GM19467 (cell line): ENCODE data around the gene MOCS1.
"Not testable (repeated sequence)": the region's sequence is repeated elsewhere in the genome, so short reads cannot be mapped to it uniquely, and the experiment has no call there.

ENCODE experiments used
- ATAC-seq: cut with Tn5 transposase; IDR thresholded peaks from one replicate; pipeline ENCODE4 v1.9.1; 2021; ENCODE audit warnings: mild to moderate bottlenecking, moderate library complexity; ENCODE audit not compliant: unreplicated experiment

The MOCS1 gene

DNA sequence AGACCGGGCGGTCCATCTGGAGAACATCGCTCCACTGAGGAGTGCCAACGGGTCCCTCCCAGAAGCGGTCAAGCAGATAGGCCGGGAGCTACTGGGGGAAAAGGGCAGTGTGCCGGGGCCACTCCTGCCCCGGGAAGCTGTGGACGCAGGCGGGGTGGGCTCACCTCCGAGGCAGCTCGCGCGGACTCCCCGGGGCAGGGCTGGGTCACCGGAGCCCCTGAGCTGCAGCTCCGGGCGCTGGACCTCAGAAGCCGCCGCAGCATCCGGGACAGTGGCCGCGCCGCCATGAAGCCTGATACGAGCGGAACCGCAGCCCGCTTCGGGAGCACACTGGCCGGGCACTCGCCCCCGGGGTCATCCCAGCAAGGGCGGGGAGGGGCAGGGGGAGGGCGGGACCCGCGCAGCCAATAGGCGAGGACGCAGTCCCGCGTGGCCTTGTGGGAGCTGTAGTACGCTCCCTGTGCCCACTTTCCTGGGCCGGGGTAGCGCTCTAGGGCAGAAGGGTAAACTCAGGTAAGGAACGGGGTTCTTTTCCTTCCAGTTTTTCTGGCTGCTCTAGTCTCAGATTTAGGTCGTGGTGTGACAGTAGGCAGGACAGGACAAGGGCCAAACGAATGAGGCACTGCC is at the start of gene MOCS1:
Gene MOCS1, minus strand, starts transcription at position 332 of the 627 bp plus-strand sequence. Its CDS starts 45 bp downstream, at position 287.
- no peak for ATAC-seq

DNA sequence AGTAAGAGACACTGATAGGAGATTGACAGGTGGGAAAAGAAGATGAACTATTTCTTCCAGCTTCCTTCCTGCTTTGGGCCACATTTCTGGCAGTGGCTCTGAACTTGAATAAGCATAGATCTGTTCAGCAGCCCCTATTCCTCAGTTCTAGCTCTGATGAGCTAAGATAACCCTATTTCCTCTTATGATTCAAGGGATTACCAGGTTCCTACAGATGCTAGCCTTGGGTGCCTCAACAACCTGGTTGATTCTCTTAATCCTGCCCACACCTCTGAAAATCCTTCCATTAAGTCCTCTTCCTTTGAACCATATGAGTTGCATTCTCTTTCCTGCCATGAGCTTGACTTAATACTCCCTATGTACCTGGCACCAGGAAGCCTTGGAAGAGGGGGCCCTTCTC is 49.8 kb upstream of the MOCS1 start:
- no peak for ATAC-seq

DNA sequence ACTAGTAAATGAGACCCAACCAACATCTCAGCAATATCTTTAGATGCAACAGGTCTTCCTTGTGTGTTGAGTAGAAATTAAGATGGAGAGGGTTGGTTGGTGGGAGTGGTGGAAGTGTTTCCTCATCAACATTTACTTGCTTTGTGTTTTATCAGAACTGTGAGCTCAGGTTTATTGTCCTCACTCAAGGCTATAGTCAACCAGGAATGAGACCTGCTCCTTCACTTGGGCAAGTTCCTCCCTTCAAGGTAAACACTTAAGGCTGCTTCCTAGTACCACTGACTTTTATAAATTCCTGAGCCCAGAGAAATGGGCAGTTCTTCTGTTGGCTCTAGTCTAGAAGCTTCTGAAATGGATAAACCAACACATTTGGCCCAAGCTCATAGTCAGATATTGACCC is 48.9 kb upstream of the MOCS1 start:
- ATAC-seq: no peak

DNA sequence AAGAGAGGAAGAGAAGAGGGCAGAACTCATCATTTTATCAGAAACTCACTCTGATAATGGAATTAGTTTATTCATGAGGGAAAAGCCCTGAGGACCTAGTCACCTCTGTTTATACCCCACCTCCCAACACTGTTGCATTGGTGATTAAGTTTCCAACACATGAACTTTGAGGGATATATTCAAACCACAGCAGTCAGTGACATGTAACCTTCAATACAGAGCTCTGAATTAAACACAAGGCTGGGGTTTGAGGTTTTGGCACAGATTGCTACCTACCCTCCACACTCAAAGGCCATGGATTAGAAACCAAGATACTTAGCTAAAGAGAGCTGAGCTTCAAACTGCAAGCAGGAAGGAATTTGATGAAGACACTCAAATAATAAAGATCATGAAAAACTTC is 48.5 kb upstream of the MOCS1 start:
- ATAC-seq: no peak

DNA sequence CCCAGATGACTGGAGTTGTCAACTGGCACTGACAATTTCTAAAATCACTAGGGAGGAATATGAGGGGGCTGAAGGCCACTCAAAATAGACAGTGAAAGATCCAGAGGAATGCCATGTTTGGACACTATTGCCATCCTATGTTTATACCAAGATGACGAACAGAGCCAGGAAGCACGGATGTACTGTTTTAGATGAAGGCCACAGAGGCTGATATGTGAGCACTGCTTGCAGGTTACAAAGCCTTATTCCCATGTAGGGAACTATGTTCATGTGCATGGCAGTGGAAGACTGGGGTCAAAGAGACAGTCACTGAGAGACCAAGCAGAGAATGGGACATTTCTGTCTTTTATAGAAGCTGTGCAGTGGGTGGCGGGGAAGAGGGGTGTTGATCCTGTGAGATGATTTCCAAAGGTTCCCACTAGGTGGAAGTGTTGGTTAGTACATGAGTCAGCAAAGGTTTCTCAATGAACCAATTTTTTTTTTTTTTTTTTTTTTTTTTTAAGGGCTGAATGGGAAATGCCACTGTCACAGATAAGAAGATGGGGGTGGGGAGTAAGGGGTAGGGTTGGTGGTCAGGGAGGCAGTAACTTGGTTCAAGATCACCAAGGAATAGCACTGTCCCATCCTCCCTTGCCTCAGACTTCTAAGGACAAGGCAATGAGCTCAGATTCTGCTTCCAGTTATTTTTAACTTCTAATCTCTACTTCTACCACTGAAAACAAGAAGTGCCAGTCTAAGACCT is 46.7 kb upstream of the MOCS1 start:
- no peak for ATAC-seq

DNA sequence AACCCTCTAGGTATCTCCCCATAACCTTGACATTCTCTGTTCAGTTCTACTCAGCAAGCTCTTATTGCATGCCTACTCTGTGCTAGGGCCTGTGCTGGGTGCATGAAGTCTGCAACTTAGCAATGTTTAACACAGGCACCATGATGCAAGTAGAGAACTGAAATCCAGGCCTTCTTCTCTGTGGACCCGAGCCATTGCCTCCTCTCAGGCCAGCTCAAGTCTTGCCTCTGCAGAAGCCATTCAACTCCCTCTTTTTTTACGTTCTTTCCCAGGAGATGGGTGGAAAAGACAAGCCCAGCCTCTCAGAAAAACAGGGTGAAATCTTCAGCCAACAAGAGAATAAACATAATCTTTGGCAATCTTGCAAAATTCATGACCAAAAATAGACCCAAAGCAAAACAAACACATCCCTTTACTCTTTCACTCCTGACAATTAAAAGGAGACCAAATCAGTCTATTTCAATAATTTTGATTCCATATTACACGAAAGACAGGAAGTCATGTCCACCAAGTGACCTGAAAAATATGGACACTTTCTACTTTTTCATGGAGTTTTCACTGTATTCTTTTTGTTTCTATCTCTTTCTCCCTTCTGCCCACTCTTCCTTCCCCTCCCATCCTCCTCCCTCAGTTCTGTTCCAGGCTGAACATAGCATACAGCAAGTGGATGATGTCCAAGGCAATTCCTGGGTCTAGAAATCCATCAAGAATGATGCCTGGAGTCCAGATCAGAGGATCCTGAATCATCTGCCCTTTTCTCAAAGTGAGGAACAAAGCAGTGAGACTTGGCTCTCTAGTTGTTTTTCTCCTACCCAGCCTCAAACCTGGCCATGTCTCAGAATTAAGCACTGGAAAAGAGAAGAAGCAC is 45.4 kb upstream of the MOCS1 start:
- ATAC-seq: no peak

DNA sequence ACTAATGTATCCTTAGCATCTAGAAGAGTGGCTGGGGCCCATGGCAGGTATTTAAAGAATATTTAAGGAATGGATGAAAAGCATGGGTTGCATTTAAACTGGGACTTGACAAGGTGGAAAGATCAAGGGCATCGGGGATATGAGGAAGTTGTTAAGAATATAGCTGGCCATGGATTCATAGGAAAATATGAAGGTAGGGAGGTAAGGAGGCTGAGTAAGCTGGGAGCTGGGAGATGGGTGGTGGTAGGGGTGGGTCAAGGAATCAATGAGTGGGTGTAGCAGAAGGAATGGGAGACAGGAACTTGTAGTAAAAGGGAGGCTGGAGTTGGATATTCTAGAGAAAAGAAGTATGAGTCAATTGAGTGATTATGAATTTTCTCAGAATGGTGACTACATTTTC is 44.0 kb upstream of the MOCS1 start:
- no peak for ATAC-seq

DNA sequence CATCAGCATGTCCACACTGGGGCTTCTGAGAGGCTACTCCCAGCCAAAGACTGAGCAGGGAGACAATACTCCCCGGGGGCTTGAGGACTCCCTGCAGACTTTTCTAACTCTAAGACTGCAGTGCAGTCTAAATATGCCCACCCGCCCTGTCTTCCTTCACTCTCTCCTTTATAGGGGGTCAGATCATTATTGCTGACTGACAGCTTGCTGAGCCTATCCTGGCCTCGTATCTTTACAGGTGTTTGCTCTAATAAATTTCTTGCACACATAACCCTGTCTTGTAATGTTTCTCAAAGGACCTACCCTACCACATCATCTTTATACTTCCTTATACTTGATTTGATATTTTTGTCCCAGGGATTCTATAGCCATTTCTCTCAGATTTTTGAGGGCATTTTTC is 39.4 kb upstream of the MOCS1 start:
- no peak for ATAC-seq

DNA sequence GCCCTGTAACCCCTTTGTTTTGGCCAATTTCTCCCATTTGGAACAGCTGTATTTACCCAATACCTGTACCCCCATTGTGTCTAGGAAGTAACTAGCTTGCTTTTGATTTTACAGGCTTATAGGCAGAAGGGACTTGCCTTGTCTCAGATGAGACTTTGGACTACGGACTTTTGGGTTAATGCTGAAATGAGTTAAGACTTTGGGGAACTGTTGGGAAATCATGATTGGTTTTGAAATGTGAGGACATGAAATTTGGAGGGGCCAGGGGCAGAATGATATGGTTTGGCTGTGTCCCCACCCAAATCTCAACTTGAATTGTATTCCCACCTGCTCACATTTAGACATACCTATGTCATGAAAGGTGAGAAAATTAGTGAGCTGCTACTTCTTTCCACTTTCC is 38.5 kb upstream of the MOCS1 start:
- not testable (repeated sequence) for ATAC-seq

DNA sequence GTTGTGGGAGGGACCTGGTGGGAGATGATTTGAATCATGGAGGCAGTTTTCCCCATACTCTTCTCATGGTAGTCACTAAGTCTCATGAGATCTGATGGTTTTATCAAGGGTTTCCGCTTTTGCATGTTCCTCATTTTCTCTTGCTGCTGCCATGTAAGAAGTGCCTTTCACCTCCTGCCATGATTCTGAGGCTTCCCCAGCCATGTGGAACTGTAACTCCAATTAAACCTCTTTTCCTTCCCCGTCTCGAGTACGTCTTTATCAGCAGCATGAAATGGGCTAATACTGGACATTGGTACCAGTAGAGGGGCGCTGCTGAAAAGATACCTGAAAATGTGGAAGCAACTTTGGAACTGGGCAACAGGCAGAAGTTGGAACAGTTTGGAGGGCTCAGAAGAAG is 36.9 kb upstream of the MOCS1 start:
- not testable (repeated sequence) for ATAC-seq

DNA sequence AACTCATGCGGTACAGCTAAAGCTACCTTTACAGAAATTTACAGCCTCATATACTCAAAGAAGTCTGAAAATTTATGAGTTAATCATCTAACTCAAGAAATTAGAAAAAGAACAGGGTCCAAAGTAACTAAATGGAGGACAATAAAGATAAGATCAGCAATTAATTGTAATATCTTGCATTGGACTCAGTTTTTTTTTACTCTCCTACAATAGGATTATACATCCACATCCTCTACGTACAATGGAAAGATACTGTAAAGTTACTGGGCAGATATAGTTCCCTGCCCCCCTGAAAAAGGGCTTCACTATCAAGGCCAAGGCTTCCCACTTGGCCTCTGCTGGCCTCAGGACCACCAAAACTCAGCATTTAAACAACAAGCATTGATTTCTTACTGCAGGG is 31.5 kb upstream of the MOCS1 start:
- no peak for ATAC-seq

DNA sequence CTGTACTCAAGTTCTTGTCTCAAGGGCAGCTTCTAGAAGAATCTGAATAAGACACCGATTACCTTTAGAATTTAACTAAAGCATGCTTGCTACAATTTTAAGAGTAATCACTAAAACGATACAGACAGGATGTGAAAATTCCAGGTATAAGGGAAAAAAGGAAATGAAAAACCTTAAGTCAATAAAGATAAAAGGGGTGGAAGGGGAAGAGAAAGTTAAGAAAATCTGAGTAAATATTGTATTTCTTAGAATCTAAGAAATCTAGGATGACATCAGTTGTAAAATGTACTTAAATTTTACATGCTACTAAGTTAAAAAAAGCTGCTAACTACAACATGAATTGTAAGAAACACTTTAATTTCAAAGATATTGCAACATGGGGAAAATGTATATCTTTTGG is 30.3 kb upstream of the MOCS1 start:
- ATAC-seq: no peak

DNA sequence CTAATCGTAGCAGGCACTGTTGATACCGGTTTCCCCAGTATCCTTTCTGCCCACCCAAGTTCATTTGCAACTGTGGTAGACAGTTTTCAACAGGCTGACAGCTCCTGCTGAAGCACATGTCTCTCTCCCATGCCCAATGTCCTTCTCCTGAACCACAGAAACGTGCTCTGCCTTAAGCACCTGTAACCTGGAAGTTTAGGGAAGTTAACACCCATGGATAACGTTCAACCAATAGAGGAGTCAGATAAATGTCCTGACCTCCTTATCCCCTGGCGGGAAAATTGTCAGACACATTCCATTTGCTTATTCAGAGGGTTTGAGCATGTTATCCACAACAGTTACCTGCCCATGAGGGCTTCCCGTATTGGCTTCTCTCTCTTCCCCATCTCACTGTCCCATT is 29.8 kb upstream of the MOCS1 start:
- ATAC-seq: no peak

DNA sequence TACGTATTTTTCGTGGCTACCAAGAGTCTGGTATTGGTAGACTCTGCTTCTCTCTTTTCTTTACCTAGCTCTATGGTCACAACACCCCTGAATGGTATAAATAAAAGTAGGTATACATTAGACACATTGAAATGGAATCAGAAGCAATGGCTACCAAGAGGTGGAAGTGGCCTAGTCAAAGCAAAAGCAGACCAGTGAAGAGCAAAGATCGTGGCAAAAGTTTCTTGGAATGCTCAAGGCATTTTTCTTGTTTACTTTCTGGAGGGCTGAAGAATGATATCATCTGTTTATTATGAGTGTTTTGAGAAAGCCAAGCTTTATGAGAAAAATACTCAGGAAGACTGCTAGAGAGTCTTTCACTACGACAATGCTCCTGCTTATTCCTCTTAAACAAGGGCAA is 28.6 kb upstream of the MOCS1 start:
- no peak for ATAC-seq

DNA sequence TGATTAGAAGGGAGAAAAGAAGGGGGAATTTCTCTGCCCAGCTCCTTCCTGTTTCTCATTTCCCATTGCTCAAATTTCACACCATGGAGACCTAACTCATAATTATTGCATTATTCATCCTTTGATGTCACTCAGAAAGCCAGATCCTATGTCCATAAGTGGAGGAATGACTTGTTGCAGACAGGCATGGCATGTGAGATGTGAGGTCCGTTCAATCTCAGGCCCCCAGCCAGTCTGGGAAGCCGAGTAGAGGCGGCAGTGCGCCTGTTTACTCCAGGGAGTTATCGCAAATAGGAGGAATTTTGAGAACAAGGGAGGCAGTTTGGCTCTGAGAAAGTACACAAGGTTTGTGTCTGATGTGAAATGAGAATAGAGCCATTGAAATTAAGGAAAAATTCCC is 26.9 kb upstream of the MOCS1 start:
- ATAC-seq: no peak

DNA sequence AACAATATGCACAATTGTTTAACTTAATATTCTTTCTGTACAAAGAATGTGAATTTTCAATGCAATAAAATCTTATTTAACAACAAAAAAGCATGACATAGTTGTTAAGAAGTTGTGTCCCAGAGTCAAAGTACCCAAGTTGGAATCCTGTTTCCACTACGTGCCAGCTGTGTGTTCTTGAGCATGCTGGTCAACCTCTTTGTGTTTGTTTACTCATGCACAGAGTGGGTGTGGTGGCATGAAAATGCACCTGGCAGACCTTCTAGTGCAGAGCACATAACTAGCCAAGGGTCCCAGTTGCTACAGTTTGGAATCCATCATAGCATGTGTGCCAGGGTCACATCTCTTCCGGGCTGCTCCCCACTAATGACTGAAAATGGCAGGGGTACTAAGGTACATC is 24.7 kb upstream of the MOCS1 start:
- no peak for ATAC-seq

DNA sequence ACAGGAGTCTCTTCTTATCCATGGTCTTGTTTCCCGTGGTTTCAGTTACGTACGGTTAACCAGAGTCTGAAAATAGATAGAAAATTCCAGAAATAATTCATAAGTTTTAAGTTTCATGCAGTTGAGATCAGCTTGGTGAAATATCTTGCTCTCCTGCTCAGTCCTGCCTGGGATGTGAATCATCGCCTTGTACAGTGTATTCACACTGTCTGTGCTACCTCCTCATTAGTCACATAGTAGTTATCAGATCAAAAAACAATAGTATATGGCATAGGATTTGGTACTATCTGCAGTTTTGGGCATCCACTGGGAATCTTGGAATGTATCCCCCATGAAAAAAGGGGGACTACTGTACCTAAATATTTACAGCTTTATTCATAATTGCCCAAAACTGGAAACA is 22.7 kb upstream of the MOCS1 start:
- ATAC-seq: no peak

DNA sequence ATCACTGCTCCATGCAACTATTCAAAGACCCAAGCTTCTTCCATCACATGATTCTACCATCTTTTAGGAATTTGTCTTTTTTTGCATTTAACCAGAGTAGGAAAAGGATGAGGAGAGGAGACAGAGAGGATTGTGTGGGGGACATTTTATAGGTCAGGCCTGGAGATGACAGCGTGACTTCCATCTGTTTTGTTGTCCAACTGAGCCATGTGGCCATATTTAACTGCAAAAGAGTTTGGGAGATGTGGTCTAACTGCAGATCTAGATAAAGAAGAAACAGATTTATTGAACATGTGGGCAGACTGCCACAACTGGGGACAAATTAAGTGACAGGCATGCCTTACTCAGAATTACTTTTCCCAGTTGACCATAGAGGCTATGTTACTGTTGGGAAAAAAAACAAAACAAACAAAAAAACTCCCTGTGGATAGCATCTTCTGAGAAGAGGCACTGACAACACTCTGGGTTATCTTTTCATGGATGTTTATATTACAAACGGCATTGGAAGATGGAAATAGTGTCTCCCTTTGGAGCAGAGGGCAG is 18.9 kb upstream of the MOCS1 start:
- ATAC-seq: no peak

DNA sequence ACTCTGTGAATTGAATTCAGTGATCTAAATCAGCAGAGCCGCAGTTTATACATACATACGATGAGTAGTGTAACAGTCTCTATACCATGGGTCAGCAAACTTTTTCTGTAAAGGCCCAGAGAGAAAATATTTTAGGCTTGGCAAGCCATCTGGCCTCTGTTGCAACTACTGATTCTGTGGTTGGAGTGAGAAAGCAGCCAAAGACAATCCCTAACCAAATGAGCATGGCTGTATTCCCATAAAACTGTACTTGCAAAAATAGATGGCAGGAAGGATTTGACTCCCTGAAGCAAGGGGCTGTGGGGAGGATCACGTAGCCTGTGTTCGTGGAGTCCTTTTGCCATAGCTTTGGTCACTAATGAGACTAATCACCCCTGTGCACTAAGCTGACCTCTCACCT is 17.9 kb upstream of the MOCS1 start:
- ATAC-seq: no peak

DNA sequence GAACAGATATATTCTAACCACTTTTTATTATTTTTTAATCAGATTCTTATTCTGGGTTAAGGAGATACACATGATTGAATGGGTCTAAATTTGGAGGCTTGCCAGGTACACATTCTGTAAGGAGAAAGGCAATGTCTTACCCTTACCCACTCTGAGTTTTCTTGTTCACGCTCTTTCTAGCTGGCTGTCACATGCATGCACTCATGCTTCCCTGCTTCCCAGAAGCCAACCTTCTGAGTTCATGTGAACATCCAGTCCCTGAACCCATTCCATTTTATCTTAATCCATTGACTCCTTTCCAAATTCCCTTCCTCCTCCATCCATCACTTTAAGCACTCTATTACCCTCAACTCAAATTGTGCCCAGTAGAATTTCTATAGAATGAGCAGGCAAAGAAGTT is 17.5 kb upstream of the MOCS1 start:
- no peak for ATAC-seq

DNA sequence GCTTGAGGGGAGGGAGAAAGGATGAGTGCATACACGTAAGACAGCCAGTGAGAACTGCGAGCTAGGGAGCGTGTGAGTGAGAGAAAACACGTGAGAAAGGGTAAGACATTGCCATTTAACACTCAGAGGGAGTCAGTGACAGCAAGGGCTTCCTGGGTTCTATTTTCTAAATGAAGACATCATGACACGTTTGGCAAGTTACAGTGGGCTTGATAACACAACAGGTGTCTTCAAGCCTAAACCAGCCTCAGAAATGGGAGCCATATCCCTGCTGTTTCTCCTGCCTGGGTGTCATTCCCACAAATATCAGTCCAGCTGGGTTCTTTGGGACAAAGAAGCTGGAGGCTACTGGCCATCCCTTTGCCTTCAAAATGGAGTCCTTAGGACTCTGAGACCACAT is 16.9 kb upstream of the MOCS1 start:
- ATAC-seq: no peak
